HG02973 (cell line): ENCODE data around the gene THAP4.
A peak's percentile ranks its signal among the peaks of the same experiment; 100 is the strongest.

Experiments
- ATAC-seq: cut with Tn5 transposase; IDR thresholded peaks from one replicate; pipeline ENCODE4 v1.9.1; 2021; ENCODE audit warnings: moderate library complexity; ENCODE audit not compliant: unreplicated experiment

THAP4 gene, protein sequence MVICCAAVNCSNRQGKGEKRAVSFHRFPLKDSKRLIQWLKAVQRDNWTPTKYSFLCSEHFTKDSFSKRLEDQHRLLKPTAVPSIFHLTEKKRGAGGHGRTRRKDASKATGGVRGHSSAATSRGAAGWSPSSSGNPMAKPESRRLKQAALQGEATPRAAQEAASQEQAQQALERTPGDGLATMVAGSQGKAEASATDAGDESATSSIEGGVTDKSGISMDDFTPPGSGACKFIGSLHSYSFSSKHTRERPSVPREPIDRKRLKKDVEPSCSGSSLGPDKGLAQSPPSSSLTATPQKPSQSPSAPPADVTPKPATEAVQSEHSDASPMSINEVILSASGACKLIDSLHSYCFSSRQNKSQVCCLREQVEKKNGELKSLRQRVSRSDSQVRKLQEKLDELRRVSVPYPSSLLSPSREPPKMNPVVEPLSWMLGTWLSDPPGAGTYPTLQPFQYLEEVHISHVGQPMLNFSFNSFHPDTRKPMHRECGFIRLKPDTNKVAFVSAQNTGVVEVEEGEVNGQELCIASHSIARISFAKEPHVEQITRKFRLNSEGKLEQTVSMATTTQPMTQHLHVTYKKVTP

GRCh38 chr2:241637018-241637794 lies at the start of gene THAP4, which contains the start of gene ATG4B:
TSS of gene THAP4 (minus strand) at chr2:241637158. CDS start at chr2:241637017, 141 bp downstream.
TSS of gene ATG4B (plus strand) at chr2:241637693. CDS start at chr2:241637715, 22 bp downstream.
- peak; percentile 56 for ATAC-seq

DNA sequence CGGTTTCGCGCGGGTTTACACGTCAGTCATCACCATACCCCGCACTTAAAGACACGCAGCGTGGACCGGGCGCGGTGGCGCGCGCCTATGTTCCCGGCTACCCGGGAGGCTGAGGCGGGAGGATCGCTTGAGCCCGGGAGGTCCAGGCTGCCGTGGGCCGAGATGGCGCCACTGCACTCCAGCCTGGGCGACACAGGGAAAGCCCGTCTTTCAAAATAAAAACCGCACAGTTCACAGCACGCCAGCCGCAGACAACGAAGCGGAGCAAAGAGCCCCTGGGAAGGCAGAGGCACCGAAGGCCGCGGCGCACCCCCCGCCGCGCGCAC lies 49.3 kb upstream of the THAP4 start:
- peak; percentile 14 for ATAC-seq

DNA sequence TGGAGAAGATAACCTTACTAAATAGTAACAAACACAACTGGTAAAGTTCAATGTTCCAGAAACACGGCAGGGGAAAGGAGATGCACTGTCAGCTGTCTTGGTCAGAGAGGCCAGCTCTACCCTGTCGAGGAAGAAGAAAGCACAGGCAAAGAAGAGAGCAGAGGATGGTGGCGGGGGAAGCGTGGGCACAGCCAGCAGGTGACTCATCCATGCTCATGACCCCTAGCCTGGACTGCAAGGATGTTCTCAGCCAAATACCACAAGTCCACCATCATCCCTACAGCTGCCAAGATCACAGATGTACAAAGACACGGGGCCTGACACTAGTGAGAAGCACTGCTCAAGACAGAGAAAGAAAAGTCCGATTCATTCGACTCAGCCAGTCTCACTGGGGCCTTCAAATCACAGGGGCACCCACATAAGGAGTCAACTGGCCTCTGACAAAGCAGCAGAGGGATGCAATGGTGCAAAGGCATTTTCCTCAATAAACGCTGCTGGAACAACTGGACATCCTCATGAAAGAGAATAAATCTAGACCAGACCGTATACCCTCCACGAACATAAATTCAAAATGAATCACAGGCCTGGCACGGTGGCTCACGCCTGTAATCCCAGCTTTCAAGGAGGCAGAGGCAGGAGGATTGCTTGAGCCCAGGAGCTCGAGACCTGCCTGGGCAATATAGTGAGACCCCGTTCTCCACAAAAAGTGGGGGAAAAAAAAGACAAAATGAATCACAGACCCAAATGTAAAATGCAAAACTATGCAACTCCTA lies 44.1 kb upstream of the THAP4 start:
- no peak for ATAC-seq

GRCh38 chr2:241680044-241680443 lies 43.1 kb upstream of the THAP4 start:
- ATAC-seq = no peak

- ATAC-seq = no peak
These were observed 42.0 kb upstream of the THAP4 start for GRCh38 chr2:241678784-241679540.

DNA sequence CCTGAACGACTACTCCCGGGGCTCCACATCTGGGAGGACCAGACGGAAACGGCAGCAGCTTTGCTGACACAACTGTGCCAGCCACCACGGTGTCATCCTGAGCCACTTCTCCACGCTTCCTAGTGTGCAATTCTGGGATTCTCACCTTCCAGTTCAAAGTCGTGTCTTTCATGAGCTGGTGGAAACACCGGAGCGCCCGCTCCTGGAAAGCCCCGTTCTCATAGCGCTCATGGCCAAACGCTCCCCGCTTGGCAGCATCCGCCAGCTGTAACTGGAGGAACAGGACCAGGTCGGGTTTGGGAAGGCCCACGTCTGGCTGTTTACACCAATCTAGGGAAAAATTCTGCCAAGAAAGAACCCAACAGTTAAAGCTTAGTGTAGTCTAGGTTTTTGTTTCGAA lies 41.3 kb upstream of the THAP4 start:
- no peak for ATAC-seq

GRCh38 chr2:241677392-241677791 lies 40.4 kb upstream of the THAP4 start:
- ATAC-seq = no peak

- no peak for ATAC-seq
These were observed 39.7 kb upstream of the THAP4 start for GRCh38 chr2:241676665-241677064.

GRCh38 chr2:241675885-241676284 lies 38.9 kb upstream of the THAP4 start:
- no peak for ATAC-seq

GRCh38 chr2:241673797-241674725 lies 37.1 kb upstream of the THAP4 start:
- ATAC-seq = no peak

- ATAC-seq = no peak
These were observed 36.3 kb upstream of the THAP4 start for GRCh38 chr2:241673189-241673663.

GRCh38 chr2:241672243-241673188 lies 35.6 kb upstream of the THAP4 start:
- ATAC-seq = no peak

GRCh38 chr2:241671457-241672240 lies 34.7 kb upstream of the THAP4 start:
- ATAC-seq = no peak

DNA sequence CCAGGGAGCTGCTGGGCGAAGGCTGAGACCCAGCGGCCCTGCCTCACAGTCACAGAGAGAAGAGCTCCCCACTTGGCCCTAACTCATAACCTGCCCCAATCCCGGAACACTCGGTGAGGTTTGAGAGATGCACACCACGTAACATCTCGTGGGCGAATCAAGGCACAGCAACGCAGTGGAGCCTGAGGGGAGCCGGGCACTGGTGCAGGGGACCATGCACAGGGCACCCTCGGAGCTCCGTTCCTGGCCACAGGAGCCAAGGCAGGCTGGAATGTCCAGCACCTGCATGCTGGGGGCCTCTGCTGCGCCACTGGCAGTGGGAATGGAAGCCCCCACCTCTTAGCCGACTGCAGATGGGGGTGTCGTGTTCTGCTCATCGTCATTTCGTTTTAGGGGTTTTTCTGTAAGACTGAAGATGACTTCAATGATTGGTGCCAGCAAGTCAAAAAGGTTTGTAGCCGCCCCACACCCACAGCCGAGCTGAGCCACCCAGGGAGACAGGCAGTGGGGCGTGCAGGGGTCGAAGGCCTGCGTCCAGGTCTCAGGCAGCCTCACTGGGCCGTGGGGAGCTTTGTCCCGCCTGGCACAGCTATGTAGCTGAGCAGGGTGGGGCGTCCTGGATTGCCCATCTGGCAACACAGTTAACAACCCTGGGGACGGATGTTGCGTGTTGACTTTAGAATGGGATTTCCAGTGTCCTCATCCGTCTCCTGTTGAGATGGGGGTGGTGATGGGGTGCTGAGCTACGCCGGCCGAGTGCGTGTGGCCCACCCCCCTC lies 33.6 kb upstream of the THAP4 start:
- no peak for ATAC-seq

- ATAC-seq = no peak
These were observed 31.9 kb upstream of the THAP4 start for GRCh38 chr2:241668839-241669238.

DNA sequence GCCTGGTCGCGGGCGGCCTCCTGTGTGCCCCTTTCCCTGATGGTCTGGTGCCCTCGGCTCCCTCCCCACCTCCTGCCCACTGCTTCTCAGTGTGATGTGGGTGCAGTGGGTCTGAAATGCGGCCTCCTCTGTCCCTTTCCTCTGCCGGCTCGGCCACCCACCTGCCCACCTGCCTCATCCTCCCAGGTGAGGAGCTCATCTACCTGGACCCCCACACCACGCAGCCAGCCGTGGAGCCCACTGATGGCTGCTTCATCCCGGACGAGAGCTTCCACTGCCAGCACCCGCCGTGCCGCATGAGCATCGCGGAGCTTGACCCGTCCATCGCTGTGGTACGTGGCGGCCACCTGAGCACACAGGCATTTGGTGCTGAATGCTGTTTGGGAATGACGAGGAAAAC lies 31.4 kb upstream of the THAP4 start:
- no peak for ATAC-seq
